ENCODE measurements around the gene PSAPL1.

DNA sequence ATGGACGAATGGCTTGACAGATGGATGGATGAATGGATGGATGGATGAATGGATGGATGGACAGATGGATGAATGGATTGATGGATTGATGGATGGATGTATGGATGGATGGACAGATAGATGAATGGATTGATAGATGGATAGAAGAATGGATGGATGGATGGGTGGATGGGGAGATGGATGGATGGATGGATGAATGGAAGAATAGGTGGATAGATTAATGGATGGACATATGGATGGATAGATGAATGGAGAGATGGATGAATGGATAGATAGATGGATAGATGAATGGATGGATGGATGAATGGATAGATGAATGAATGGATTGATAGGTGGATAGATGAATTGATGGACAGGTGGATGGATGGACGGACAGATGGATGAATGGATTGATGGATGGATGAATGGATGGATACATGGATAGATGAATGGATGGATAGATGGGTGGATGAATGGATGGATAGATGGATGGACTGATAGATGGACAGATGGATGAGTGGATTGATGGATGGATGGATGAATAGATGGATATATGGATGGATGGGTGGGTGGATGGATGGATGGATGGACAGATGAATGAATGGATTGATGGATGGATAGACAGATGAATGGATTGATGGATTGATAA is 33.9 kb downstream of the PSAPL1 start:
- TF ChIP-seq, protein P1, sequence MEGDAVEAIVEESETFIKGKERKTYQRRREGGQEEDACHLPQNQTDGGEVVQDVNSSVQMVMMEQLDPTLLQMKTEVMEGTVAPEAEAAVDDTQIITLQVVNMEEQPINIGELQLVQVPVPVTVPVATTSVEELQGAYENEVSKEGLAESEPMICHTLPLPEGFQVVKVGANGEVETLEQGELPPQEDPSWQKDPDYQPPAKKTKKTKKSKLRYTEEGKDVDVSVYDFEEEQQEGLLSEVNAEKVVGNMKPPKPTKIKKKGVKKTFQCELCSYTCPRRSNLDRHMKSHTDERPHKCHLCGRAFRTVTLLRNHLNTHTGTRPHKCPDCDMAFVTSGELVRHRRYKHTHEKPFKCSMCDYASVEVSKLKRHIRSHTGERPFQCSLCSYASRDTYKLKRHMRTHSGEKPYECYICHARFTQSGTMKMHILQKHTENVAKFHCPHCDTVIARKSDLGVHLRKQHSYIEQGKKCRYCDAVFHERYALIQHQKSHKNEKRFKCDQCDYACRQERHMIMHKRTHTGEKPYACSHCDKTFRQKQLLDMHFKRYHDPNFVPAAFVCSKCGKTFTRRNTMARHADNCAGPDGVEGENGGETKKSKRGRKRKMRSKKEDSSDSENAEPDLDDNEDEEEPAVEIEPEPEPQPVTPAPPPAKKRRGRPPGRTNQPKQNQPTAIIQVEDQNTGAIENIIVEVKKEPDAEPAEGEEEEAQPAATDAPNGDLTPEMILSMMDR (IDR thresholded peaks at IDR 0.05), result no peak
- TF ChIP-seq POLR2A (IDR thresholded peaks at IDR 0.05) (no peak), EP300 (IDR thresholded peaks at IDR 0.05) (no peak)

All from ovary (tissue), 3 donors.